ENCODE measurements around the gene WNT2B.

Gene WNT2B

GRCh38 chr1:112575154-112575804 is 66.5 kb downstream of the WNT2B start:
- no peak for DNase-seq (ENCODE audit: low read depth)

DNA sequence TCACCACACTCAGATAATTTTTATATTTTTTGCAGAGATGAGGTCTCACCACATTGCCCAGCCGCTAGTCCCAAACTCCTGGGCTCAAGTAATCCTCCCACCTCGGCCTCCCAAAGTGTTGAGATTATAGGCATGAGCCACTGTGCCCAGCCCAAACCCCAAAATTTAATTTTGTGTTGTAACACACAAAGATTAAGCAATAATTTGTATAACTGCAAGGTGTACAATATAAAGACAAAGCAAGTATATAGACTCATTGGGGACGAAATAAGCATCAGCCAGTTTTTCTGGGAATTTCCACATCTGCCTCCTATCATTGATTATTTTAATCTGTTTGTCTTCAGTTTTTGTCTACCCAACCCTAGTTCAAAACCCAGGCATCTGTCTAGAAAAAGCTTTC is 67.5 kb downstream of the WNT2B start:
- DNase-seq (ENCODE audit: low read depth), result no peak
